ENCODE results near the gene RRP36.
"Not testable (repeated sequence)": the region's sequence is repeated elsewhere in the genome, so short reads cannot be mapped to it uniquely, and the experiment has no call there.

Gene RRP36

DNA sequence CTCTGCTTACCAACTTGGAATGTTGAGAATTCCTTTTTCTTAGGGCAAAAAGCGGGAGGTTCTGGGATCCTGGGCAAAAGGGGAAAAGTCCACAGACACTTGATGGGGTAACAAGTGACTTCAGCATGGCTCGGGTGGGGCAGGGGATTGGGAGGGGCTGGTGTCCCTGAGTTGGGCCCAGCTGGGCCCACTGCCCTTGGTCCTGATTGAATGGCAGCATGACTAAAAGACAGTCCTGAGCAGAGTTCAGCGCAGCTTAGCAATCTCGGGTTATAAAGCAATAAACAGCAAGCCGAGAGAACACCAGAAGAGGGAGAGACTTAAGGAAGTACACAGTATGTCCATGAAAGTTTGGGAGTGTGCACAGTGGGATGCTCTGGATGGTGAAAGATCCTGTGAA, 31.5 kb upstream of the RRP36 start:
- no peaks in the 10 kb centered on the region for H3F3A ChIP-seq (ENCODE audit: low read depth)
- H3K36me3 ChIP-seq (ENCODE audit: insufficient read depth, low read length) = peaks cover 3% of the 10 kb centered on the region; the same call in 1 of the 2 replicates
- H3K27me3 ChIP-seq (ENCODE audit: insufficient read depth, low read length, poor library complexity, severe bottlenecking) = no peaks in the 10 kb centered on the region
- peaks cover 38% of the 10 kb centered on the region for H3K4me1 ChIP-seq (ENCODE audit: insufficient read depth, low read length, poor library complexity, severe bottlenecking)
- H3K9me3 ChIP-seq (ENCODE audit: insufficient read depth, low read depth, low read length) = no peaks in the 10 kb centered on the region
- H3K9ac ChIP-seq (ENCODE audit: low read depth, low read length, poor library complexity, severe bottlenecking) = no peak overlapping the region
- no peaks in the 10 kb centered on the region for H3K9me2 ChIP-seq (replicated peaks; ENCODE audit: low read depth, low read length)
- no peak overlapping the region for H2AFZ ChIP-seq (ENCODE audit: low read length)
- TF ChIP-seq CTCF (conservative IDR thresholded peaks at IDR 0.05; ENCODE audit: low read length) (no peak), EZH2phosphoT487 (IDR thresholded peaks at IDR 0.05; ENCODE audit: borderline replicate concordance) (no peak)
- no peak overlapping the region for H3K4me3 ChIP-seq (ENCODE audit: low read length, poor library complexity, severe bottlenecking)
- H3K79me2 ChIP-seq (ENCODE audit: insufficient read depth, low read length) = peaks cover 45% of the 10 kb centered on the region
- no peak overlapping the region for H3K4me2 ChIP-seq (ENCODE audit: low read depth, low read length, poor library complexity, severe bottlenecking)
- H4K20me1 ChIP-seq (ENCODE audit: insufficient read depth, low read length, poor library complexity, severe bottlenecking) = peaks cover 5% of the 10 kb centered on the region

DNA sequence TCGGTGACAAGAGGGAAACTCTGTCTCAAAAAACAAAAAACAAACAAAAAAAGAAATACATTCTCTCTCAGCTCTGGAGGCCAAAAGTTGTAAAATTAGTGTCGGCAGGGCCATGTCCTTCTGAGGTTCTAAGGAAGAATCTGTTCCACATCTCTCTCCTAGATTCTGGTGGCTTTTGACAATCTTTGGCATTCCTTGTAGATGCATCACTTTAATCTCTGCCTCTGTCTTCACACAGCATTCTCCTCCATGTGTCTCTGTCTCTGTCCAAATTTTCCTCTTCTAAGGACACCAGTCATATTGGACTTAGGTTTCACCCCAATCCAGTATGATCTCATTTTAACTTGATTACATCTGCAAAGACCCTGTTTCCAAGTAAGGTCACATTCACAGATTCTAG, 28.0 kb upstream of the RRP36 start:
- H3K9ac ChIP-seq (ENCODE audit: low read depth, low read length, poor library complexity, severe bottlenecking) = no peak overlapping the region
- H3K36me3 ChIP-seq (ENCODE audit: insufficient read depth, low read length) = peaks cover 3% of the 10 kb centered on the region; the same call in 1 of the 2 replicates
- H3K27me3 ChIP-seq (ENCODE audit: insufficient read depth, low read length, poor library complexity, severe bottlenecking) = no peaks in the 10 kb centered on the region
- H3K79me2 ChIP-seq (ENCODE audit: insufficient read depth, low read length) = peaks cover 11% of the 10 kb centered on the region; the same call in 1 of the 2 replicates
- no peak overlapping the region for H3K4me3 ChIP-seq (ENCODE audit: low read length, poor library complexity, severe bottlenecking)
- no peaks in the 10 kb centered on the region for H3F3A ChIP-seq (ENCODE audit: low read depth)
- no peak for TF ChIP-seq EZH2phosphoT487 (IDR thresholded peaks at IDR 0.05; ENCODE audit: borderline replicate concordance)
- TF ChIP-seq CTCF (conservative IDR thresholded peaks at IDR 0.05; ENCODE audit: low read length) = no peak
- H3K9me2 ChIP-seq (replicated peaks; ENCODE audit: low read depth, low read length) = no peaks in the 10 kb centered on the region
- peaks cover 5% of the 10 kb centered on the region for H3K4me1 ChIP-seq (ENCODE audit: insufficient read depth, low read length, poor library complexity, severe bottlenecking)
- no peak overlapping the region for H3K4me2 ChIP-seq (ENCODE audit: low read depth, low read length, poor library complexity, severe bottlenecking)
- H3K9me3 ChIP-seq (ENCODE audit: insufficient read depth, low read depth, low read length) = no peaks in the 10 kb centered on the region
- H4K20me1 ChIP-seq (ENCODE audit: insufficient read depth, low read length, poor library complexity, severe bottlenecking) = no peaks in the 10 kb centered on the region
- H2AFZ ChIP-seq (ENCODE audit: low read length) = no peak overlapping the region

GRCh38 chr6:42996513-42996912, 24.9 kb upstream of the RRP36 start:
- no peak overlapping the region for H3K4me3 ChIP-seq (ENCODE audit: low read length, poor library complexity, severe bottlenecking)
- peaks cover 4% of the 10 kb centered on the region; the same call in 1 of the 2 replicates for H3K79me2 ChIP-seq (ENCODE audit: insufficient read depth, low read length)
- H3K27me3 ChIP-seq (ENCODE audit: insufficient read depth, low read length, poor library complexity, severe bottlenecking) = no peaks in the 10 kb centered on the region
- no peak overlapping the region for H3K9ac ChIP-seq (ENCODE audit: low read depth, low read length, poor library complexity, severe bottlenecking)
- no peaks in the 10 kb centered on the region for H3F3A ChIP-seq (ENCODE audit: low read depth)
- H3K4me2 ChIP-seq (ENCODE audit: low read depth, low read length, poor library complexity, severe bottlenecking) = no peak overlapping the region
- H3K36me3 ChIP-seq (ENCODE audit: insufficient read depth, low read length) = peaks cover 3% of the 10 kb centered on the region; the same call in 1 of the 2 replicates
- H3K9me2 ChIP-seq (replicated peaks; ENCODE audit: low read depth, low read length) = no peaks in the 10 kb centered on the region
- H3K9me3 ChIP-seq (ENCODE audit: insufficient read depth, low read depth, low read length) = no peaks in the 10 kb centered on the region
- no peaks in the 10 kb centered on the region for H4K20me1 ChIP-seq (ENCODE audit: insufficient read depth, low read length, poor library complexity, severe bottlenecking)
- H2AFZ ChIP-seq (ENCODE audit: low read length) = no peak overlapping the region
- H3K4me1 ChIP-seq (ENCODE audit: insufficient read depth, low read length, poor library complexity, severe bottlenecking) = no peaks in the 10 kb centered on the region
- TF ChIP-seq EZH2phosphoT487 (IDR thresholded peaks at IDR 0.05; ENCODE audit: borderline replicate concordance) = no peak
- no peak for TF ChIP-seq CTCF (conservative IDR thresholded peaks at IDR 0.05; ENCODE audit: low read length)

GRCh38 chr6:42998205-42998604, 23.2 kb upstream of the RRP36 start:
- H3K4me1 ChIP-seq (ENCODE audit: insufficient read depth, low read length, poor library complexity, severe bottlenecking) = not testable (repeated sequence)

More at GRCh38 chr6:42998205-42998604, 23.2 kb upstream of the RRP36 start:
- H3F3A ChIP-seq (ENCODE audit: low read depth); H3K4me3 ChIP-seq (ENCODE audit: low read length, poor library complexity, severe bottlenecking); H4K20me1 ChIP-seq (ENCODE audit: insufficient read depth, low read length, poor library complexity, severe bottlenecking); H3K27me3 ChIP-seq (ENCODE audit: insufficient read depth, low read length, poor library complexity, severe bottlenecking); H3K4me2 ChIP-seq (ENCODE audit: low read depth, low read length, poor library complexity, severe bottlenecking); H3K36me3 ChIP-seq (ENCODE audit: insufficient read depth, low read length); H3K9me3 ChIP-seq (ENCODE audit: insufficient read depth, low read depth, low read length); H2AFZ ChIP-seq (ENCODE audit: low read length); H3K79me2 ChIP-seq (ENCODE audit: insufficient read depth, low read length); H3K9ac ChIP-seq (ENCODE audit: low read depth, low read length, poor library complexity, severe bottlenecking); H3K9me2 ChIP-seq (replicated peaks; ENCODE audit: low read depth, low read length): not testable (repeated sequence)

Data from Loucy (cell line).